Measurements from ENCODE around the gene DCANP1. TPM values are rescaled to one million over a fixed set of nuclear protein-coding genes. Genes with fewer than 3 reads are reported as not detected.

DCANP1 gene
- total RNA-seq, 4 donors from 2014 or later: not detected

DNA sequence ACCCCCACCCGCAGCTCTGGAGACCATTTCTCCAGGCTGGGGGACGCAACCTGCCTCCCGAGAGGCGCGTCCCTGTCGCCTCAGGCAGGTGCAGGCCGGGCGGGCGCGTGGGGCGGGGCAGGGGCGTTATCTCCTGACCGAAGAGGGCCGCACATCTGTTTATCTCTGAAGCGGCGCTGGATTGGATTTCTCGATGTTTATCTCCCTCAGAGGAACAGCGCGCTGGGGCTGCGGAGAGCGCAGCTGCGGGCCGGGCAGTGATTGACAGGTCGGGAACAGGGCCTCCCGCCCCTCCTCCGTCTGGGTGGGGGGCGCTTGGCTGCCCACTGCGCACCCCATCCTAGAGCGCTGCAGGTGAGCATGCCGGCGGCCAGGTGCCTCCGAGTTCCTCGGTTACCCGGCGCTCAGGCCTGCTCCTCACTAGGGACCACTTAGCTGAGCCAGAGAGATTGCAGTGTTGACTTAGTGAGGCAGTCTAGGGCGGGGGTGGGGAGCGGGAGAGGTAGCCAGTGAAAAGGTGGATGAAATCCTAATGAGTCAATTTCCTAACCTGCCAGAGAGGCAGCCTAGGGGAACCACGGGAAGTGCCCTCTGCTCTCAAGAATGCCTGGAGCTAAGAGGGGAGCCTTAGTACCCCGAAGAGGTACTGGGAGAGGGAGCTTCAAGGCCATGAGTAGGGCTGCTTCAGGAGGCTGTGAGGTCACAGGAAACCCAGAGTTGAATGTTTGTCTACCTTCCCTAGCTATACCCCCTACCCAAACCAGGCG, 44.6 kb upstream of the DCANP1 start:
- Histone ChIP-seq H3K36me3 (no peaks in the 10 kb centered on the region), H3K27me3 (peaks cover 53 to 59% (median 54%) of the 10 kb centered on the region in 3 donors), H3K4me3 (no peak overlapping the region), H3K27ac (no peak overlapping the region), H3K9me3 (no peaks in the 10 kb centered on the region), H3K4me1 (peaks cover 16 to 20% of the 10 kb centered on the region in 2 donors)
- in situ Hi-C loops (cut with MboI; ENCODE audit: low sequenced_read_pairs in 4 of 4): no loop called here
- no peak for DNase-seq
- intact Hi-C loops (cut with DNase I; ENCODE audit: low total_unique reads): no loop called here
- ATAC-seq: no peak
- TF ChIP-seq POLR2A (IDR thresholded peaks at IDR 0.05): no peak
- TF ChIP-seq, protein P1, sequence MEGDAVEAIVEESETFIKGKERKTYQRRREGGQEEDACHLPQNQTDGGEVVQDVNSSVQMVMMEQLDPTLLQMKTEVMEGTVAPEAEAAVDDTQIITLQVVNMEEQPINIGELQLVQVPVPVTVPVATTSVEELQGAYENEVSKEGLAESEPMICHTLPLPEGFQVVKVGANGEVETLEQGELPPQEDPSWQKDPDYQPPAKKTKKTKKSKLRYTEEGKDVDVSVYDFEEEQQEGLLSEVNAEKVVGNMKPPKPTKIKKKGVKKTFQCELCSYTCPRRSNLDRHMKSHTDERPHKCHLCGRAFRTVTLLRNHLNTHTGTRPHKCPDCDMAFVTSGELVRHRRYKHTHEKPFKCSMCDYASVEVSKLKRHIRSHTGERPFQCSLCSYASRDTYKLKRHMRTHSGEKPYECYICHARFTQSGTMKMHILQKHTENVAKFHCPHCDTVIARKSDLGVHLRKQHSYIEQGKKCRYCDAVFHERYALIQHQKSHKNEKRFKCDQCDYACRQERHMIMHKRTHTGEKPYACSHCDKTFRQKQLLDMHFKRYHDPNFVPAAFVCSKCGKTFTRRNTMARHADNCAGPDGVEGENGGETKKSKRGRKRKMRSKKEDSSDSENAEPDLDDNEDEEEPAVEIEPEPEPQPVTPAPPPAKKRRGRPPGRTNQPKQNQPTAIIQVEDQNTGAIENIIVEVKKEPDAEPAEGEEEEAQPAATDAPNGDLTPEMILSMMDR (IDR thresholded peaks at IDR 0.05 in 4 of 5, conservative IDR thresholded peaks at IDR 0.05 in 1 of 5): no peak

DNA sequence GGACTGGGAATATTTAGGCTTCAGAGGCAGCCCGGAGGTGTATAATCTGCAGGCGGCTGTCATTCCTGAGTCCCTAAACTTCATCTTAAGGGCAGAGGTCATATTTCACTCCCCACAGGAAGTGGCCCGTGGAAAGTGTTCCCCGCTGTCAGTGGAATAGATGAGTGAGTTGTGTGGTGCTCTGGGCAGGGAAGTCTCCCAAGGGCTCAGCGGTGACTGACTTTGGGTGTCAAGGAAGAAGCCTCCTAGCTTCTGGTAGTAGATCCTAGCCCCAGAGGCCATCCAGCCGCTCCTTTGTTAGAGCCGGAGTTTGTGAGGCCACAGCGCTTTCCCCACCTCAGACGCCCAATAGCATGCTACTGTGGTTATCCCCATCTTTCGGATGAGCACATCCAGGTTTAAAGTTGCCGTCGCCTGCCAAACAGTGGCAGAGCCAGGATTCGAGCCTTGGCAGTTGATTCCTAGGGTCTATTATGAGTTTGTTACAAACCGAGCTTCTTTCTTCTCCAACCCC, 43.9 kb upstream of the DCANP1 start:
- no peaks in the 10 kb centered on the region for H3K36me3 ChIP-seq
- in situ Hi-C loops (cut with MboI; ENCODE audit: low sequenced_read_pairs in 4 of 4): no loop called here
- H3K4me1 ChIP-seq: peaks cover 16 to 20% of the 10 kb centered on the region in 2 donors
- no peak for DNase-seq
- H3K27me3 ChIP-seq: peaks cover 54 to 59% (median 54%) of the 10 kb centered on the region in 3 donors
- intact Hi-C loops (cut with DNase I; ENCODE audit: low total_unique reads): no loop called here
- H3K4me3 ChIP-seq: no peak overlapping the region
- no peak overlapping the region for H3K27ac ChIP-seq
- ATAC-seq: no peak
- TF ChIP-seq, protein P1 (IDR thresholded peaks at IDR 0.05 in 4 of 5, conservative IDR thresholded peaks at IDR 0.05 in 1 of 5): no peak
- no peaks in the 10 kb centered on the region for H3K9me3 ChIP-seq

DNA sequence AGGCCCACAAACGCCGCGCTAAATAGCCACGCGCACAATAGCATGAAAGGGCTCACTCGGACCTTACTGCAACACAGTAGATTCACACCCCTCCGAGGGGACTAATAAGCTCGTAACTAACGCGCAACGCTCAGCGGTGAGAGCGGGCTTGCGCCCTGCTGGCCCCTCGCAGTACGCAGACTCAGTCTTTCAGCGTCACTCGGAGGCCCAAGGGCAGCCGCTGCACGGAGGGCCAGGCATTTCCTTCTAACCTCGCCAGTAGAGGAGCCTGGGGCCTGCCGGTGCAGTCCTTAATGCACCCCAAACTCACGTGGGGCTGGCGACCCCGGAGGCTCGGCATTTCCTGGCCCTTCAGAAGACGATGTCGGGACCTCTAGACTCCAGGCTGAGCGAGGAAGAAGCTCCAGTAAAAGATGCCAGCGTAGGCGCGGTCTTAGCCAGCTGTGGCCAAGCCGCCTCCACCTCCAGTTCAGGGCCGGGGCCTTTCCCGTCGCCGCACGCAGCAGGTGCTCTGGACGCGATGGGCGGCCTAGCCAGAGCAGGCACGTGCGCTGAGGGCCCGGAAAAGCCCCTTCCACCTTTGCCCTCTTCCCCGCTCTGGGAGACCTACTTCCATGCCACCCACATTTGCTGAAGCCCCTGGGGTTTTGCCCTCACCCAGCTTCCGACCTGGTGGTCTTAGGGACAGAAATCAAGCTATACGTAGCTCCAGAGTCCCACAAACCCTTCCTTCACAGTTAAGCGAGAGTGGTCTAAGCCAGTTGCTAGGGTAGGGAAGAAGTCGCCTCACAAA, 43.3 kb upstream of the DCANP1 start:
- Histone ChIP-seq H3K27me3 (peaks cover 54 to 59% (median 55%) of the 10 kb centered on the region in 3 donors), H3K27ac (no peak overlapping the region), H3K4me3 (peak overlapping the region; percentile 39 to 58 (median 47)), H3K36me3 (no peaks in the 10 kb centered on the region), H3K4me1 (peaks cover 16 to 20% of the 10 kb centered on the region in 2 donors), H3K9me3 (no peaks in the 10 kb centered on the region)
- DNase-seq: no peak
- intact Hi-C loops (cut with DNase I; ENCODE audit: low total_unique reads): no loop called here
- in situ Hi-C loops (cut with MboI; ENCODE audit: low sequenced_read_pairs in 4 of 4): no loop called here
- no peak for ATAC-seq
- TF ChIP-seq, protein P1 (IDR thresholded peaks at IDR 0.05 in 4 of 5, conservative IDR thresholded peaks at IDR 0.05 in 1 of 5): no peak
- no peak for TF ChIP-seq POLR2A (IDR thresholded peaks at IDR 0.05)

DNA sequence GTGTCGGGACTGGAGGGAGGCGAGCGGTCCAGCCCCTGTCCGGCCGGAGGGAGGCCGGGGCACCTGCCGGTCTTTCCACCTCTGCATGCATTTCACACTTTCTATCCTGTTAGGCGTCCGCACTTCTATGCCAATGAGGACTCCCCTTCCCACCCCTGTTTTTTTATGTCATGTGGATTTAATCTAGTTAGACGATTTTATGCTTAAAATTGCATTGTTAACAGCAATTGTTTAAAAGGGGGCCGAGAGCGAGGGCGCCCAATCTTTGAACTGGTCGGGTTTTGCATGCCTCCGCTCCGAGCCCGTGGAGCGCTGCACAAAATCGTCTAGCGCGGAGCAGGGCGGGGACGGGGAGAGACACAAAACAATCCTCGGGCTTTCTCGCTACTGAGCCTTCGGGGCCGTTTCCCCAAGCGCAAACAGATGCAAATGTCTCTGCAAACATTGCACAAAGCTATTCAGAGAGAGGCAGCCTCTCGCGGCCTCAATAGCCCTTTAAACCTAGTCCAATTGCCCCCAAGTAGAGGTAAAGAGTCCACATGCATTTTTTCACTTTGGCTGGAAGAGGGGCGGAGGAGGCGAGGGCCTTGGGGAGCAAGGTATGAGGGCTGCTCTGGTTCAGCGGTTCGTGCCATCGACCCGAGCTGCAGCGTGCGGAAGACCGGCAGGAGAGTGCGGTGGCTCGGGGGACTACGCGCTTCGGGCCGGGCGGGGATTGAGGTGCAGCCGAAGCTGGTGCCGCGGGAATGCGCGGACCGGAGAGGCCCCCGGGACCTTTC, 42.5 kb upstream of the DCANP1 start:
- ATAC-seq: no peak
- H3K27me3 ChIP-seq: peaks cover 54 to 59% (median 56%) of the 10 kb centered on the region in 3 donors
- intact Hi-C loops (cut with DNase I; ENCODE audit: low total_unique reads) (no loop called here), in situ Hi-C loops (cut with MboI; ENCODE audit: low sequenced_read_pairs in 4 of 4) (no loop called here)
- peak overlapping the region; percentile 39 to 58 (median 47) for H3K4me3 ChIP-seq
- DNase-seq: no peak
- H3K27ac ChIP-seq: no peak overlapping the region
- no peaks in the 10 kb centered on the region for H3K36me3 ChIP-seq
- no peak for TF ChIP-seq POLR2A (IDR thresholded peaks at IDR 0.05)
- TF ChIP-seq, protein P1 (IDR thresholded peaks at IDR 0.05 in 4 of 5, conservative IDR thresholded peaks at IDR 0.05 in 1 of 5): no peak
- H3K4me1 ChIP-seq: peaks cover 16 to 20% of the 10 kb centered on the region in 2 donors
- H3K9me3 ChIP-seq: no peaks in the 10 kb centered on the region
